Activated CD4-positive, alpha-beta T cell treated with anti-CD3 and anti-CD28 coated beads for 48 hours (primary cell): ENCODE data around the gene FZR1.
"Not testable (repeated sequence)": the region's sequence is repeated elsewhere in the genome, so short reads cannot be mapped to it uniquely, and the experiment has no call there.

Experiments
- DNase-seq: peaks from one replicate; pipeline ENCODE4 v3.0.0-alpha.2; 2020

Gene FZR1

GRCh38 chr19:3576696-3577443, 70.8 kb downstream of the FZR1 start:
- peak; percentile 22 for DNase-seq

GRCh38 chr19:3577723-3578344, 71.7 kb downstream of the FZR1 start:
- DNase-seq, result no peak

- DNase-seq, result no peak
Observed at GRCh38 chr19:3578390-3578789, 72.3 kb downstream of the FZR1 start.

GRCh38 chr19:3580156-3580934, 74.2 kb downstream of the FZR1 start:
- DNase-seq, result no peak

- not testable (repeated sequence) for DNase-seq
Observed at GRCh38 chr19:3581792-3582191, 75.7 kb downstream of the FZR1 start.

GRCh38 chr19:3584036-3584802, 78.1 kb downstream of the FZR1 start:
- not testable (repeated sequence) for DNase-seq

GRCh38 chr19:3585301-3586126, 79.4 kb downstream of the FZR1 start, which contains the start of gene GIPC3:
Gene GIPC3 (plus strand): TSS chr19:3585478. CDS start chr19:3585598, 120 bp downstream.
- no peak for DNase-seq

- peak; percentile 48 for DNase-seq
Observed at GRCh38 chr19:3586127-3586626, 80.1 kb downstream of the FZR1 start.

- DNase-seq, result no peak
Observed at GRCh38 chr19:3586707-3587346, 80.7 kb downstream of the FZR1 start.
